Astrocyte (in vitro differentiated cells and primary cell): ENCODE data around the gene FAT1.

Experiments
- CTCF ChIP-seq: IDR thresholded peaks from 2 replicates; pipeline ENCODE4 v1.5.1; 2011; ENCODE audit warnings: low read depth, mild to moderate bottlenecking, inconsistent platforms, low read length, moderate library complexity; ENCODE audit not compliant: insufficient read depth
- EZH2 ChIP-seq: IDR thresholded peaks from 2 replicates; pipeline ENCODE4 v1.6.1; 2012; ENCODE audit warnings: mild to moderate bottlenecking, low read length, inconsistent platforms; ENCODE audit not compliant: insufficient read depth

- TF ChIP-seq CTCF = no peak
- no peak for TF ChIP-seq EZH2
Measured at GRCh38 chr4:186691396-186691795, 32.3 kb downstream of the FAT1 start.
